MM.1S (cell line): ENCODE measurements around the gene MOB3B.

Experiments
- DNase-seq: peaks from one replicate; pipeline ENCODE4 v3.0.0-alpha.2; 2015
- H2AFZ ChIP-seq: fragments of 300-600 bp; sonication (generic); 2 replicates; pipeline ENCODE4 v1.6.0; 2016; ENCODE audit warnings: antibody characterized with exemption, low read length
- H3F3A ChIP-seq: fragments of 300-600 bp; sonication (generic); 2 replicates; pipeline ENCODE4 v1.6.1; 2016; ENCODE audit warnings: mild to moderate bottlenecking, antibody characterized with exemption, low read length, moderate library complexity, mixed read lengths; ENCODE audit not compliant: insufficient read depth
- H3K27ac ChIP-seq: fragments of 300-600 bp; sonication (generic); 2 replicates; pipeline ENCODE4 v1.5.1; 2016; ENCODE audit warnings: mild to moderate bottlenecking, low read length
- H3K27me3 ChIP-seq: fragments of 300-600 bp; sonication (generic); replicated peaks from 2 replicates; pipeline ENCODE4 v1.6.0; 2016; ENCODE audit warnings: low read length; ENCODE audit not compliant: insufficient read depth
- H3K36me3 ChIP-seq: fragments of 300-600 bp; sonication (generic); replicated peaks from 2 replicates; pipeline ENCODE4 v1.6.1; 2016; ENCODE audit warnings: mild to moderate bottlenecking, low read length, mixed read lengths; ENCODE audit not compliant: insufficient read depth
- H3K4me1 ChIP-seq: fragments of 300-600 bp; sonication (generic); 2 replicates; pipeline ENCODE4 v1.6.1; 2016; ENCODE audit warnings: low read length, mixed read lengths
- H3K4me2 ChIP-seq: fragments of 300-600 bp; sonication (generic); 2 replicates; pipeline ENCODE4 v1.6.0; 2016; ENCODE audit warnings: low read depth, low read length
- H3K4me3 ChIP-seq: fragments of 300-600 bp; sonication (generic); 2 replicates; pipeline ENCODE4 v1.5.1; 2016; ENCODE audit warnings: low read length, mixed read lengths
- H3K79me2 ChIP-seq: fragments of 300-600 bp; sonication (generic); 2 replicates; pipeline ENCODE4 v1.6.1; 2016; ENCODE audit warnings: mixed run types, low read length, mixed read lengths
- H3K9ac ChIP-seq: fragments of 300-600 bp; sonication (generic); 2 replicates; pipeline ENCODE4 v1.6.1; 2016; ENCODE audit warnings: low read length, mixed read lengths
- H3K9me2 ChIP-seq: fragments of 300-600 bp; sonication (generic); replicated peaks from 2 replicates; pipeline ENCODE4 v1.6.1; 2016; ENCODE audit warnings: mild to moderate bottlenecking, low read length, mixed read lengths; ENCODE audit not compliant: insufficient read depth
- H3K9me3 ChIP-seq: fragments of 300-600 bp; sonication (generic); replicated peaks from 2 replicates; pipeline ENCODE4 v1.6.1; 2016; ENCODE audit warnings: mild to moderate bottlenecking, low read length, mixed read lengths; ENCODE audit not compliant: insufficient read depth
- H4K20me1 ChIP-seq: fragments of 300-600 bp; sonication (generic); 2 replicates; pipeline ENCODE4 v1.6.1; 2016; ENCODE audit warnings: mild to moderate bottlenecking, low read length, moderate library complexity, mixed read lengths; ENCODE audit not compliant: insufficient read depth
- CTCF ChIP-seq: fragments of 300-600 bp; sonication (generic); IDR thresholded peaks from 2 replicates; pipeline ENCODE4 v1.5.1; 2016; ENCODE audit warnings: antibody characterized with exemption, low read length, mixed read lengths
- EZH2 ChIP-seq: fragments of 300-600 bp; sonication (generic); optimal IDR thresholded peaks from 2 replicates; pipeline ENCODE3; 2017; ENCODE audit warnings: low read depth, mild to moderate bottlenecking, antibody characterized with exemption, low read length, mixed read lengths
- EZH2phosphoT487 ChIP-seq: fragments of 300-600 bp; sonication (generic); IDR thresholded peaks from 2 replicates; pipeline ENCODE4 v1.6.1; 2018; ENCODE audit warnings: antibody characterized with exemption, low read length

The MOB3B gene

GRCh38 chr9:27373851-27374250, 155.8 kb downstream of the MOB3B start:
- TF ChIP-seq EZH2 = no peak
- TF ChIP-seq CTCF = no peak
- TF ChIP-seq EZH2phosphoT487 = no peak
- H2AFZ ChIP-seq = no peak overlapping the region

GRCh38 chr9:27372615-27373014, 157.0 kb downstream of the MOB3B start:
- no peaks in the 10 kb centered on the region for H3K79me2 ChIP-seq
- DNase-seq = no peak
- H2AFZ ChIP-seq = no peak overlapping the region
- H4K20me1 ChIP-seq = no peaks in the 10 kb centered on the region
- H3K27ac ChIP-seq = no peak overlapping the region
- H3K36me3 ChIP-seq = no peaks in the 10 kb centered on the region
- no peak overlapping the region for H3K4me3 ChIP-seq
- H3K9me2 ChIP-seq = no peaks in the 10 kb centered on the region
- H3K9me3 ChIP-seq = no peaks in the 10 kb centered on the region
- no peak overlapping the region for H3K4me2 ChIP-seq
- H3K9ac ChIP-seq = no peak overlapping the region
- TF ChIP-seq EZH2phosphoT487 (no peak), EZH2 (no peak), CTCF (no peak)
- H3K27me3 ChIP-seq = no peaks in the 10 kb centered on the region
- peaks cover 13% of the 10 kb centered on the region for H3K4me1 ChIP-seq
- H3F3A ChIP-seq = peaks cover 9% of the 10 kb centered on the region; the same call in 1 of the 2 replicates

More at GRCh38 chr9:27373851-27374250, 155.8 kb downstream of the MOB3B start:
- no peaks in the 10 kb centered on the region for H3K36me3 ChIP-seq
- H3K4me3 ChIP-seq = no peak overlapping the region
- H3F3A ChIP-seq = peaks cover 19% of the 10 kb centered on the region
- no peak overlapping the region for H3K4me2 ChIP-seq
- H3K79me2 ChIP-seq = no peaks in the 10 kb centered on the region
- no peaks in the 10 kb centered on the region for H3K27me3 ChIP-seq
- no peaks in the 10 kb centered on the region for H4K20me1 ChIP-seq
- DNase-seq = no peak
- H3K9ac ChIP-seq = no peak overlapping the region
- H3K9me2 ChIP-seq = no peaks in the 10 kb centered on the region
- no peaks in the 10 kb centered on the region for H3K9me3 ChIP-seq
- no peak overlapping the region for H3K27ac ChIP-seq
- H3K4me1 ChIP-seq = peaks cover 21% of the 10 kb centered on the region

- no peak overlapping the region for H3K9ac ChIP-seq
- H3K36me3 ChIP-seq = no peaks in the 10 kb centered on the region
- H3K4me3 ChIP-seq = no peak overlapping the region
- no peaks in the 10 kb centered on the region for H3K27me3 ChIP-seq
- H4K20me1 ChIP-seq = no peaks in the 10 kb centered on the region
- TF ChIP-seq EZH2phosphoT487 = no peak
- no peak for TF ChIP-seq CTCF
- no peak for TF ChIP-seq EZH2
- H3K9me2 ChIP-seq = no peaks in the 10 kb centered on the region
- peaks cover 14% of the 10 kb centered on the region for H3K4me1 ChIP-seq
- DNase-seq = no peak
- no peak overlapping the region for H3K27ac ChIP-seq
- H3K79me2 ChIP-seq = no peaks in the 10 kb centered on the region
- peaks cover 7% of the 10 kb centered on the region; the same call in 1 of the 2 replicates for H3F3A ChIP-seq
- no peak overlapping the region for H2AFZ ChIP-seq
- H3K4me2 ChIP-seq = no peak overlapping the region
- no peaks in the 10 kb centered on the region for H3K9me3 ChIP-seq
Measured at GRCh38 chr9:27371382-27371781, 158.2 kb downstream of the MOB3B start.
